22Rv1 (cell line): ENCODE data around the gene CORO2B.

Experiments used
- CTCF ChIP-seq: fragments of 450-650 bp; IDR thresholded peaks from 2 replicates; pipeline ENCODE4 v1.5.1; 2017; ENCODE audit warnings: mild to moderate bottlenecking
- ZFX ChIP-seq: fragments of 450-650 bp; IDR thresholded peaks from 2 replicates; pipeline ENCODE4 v1.6.1; 2017; ENCODE audit warnings: antibody characterized with exemption, borderline replicate concordance

GRCh38 chr15:68627476-68627875 is 48.7 kb downstream of the CORO2B start:
- TF ChIP-seq CTCF: no peak
- TF ChIP-seq ZFX: no peak
